ENCODE measurements around the gene KIRREL3. TPM values are rescaled to one million over a fixed set of nuclear protein-coding genes. Genes with fewer than 3 reads are reported as not detected.

The KIRREL3 gene
- total RNA-seq, 1 donor from 2014 or later = 0.82 TPM

DNA sequence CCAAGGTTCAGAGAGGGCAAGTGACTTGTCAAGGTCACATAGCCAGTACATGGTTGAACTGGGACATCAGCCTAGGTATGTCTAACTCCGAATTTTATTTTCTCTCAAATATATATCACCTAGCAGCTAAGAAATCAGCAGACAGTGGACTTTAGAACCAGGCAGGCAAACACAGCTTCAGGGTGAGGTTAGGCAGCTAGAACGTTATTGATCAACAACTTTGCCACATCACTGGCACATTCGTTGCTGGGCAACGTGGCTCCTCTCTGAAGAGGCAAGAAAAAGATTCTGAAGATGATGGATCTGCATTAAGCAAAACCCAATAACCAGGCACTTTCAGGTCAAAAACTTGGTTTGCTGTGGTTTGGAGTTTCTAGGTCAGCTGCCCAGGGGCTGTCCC is 258.0 kb downstream of the KIRREL3 start:
- Mint-ChIP-seq H3K9me3 (no peaks in the 10 kb centered on the region), H3K27ac (ENCODE audit: unreplicated experiment) (no peak overlapping the region), H3K4me1 (no peaks in the 10 kb centered on the region), H3K36me3 (ENCODE audit: low read depth) (no peaks in the 10 kb centered on the region), H3K27me3 (ENCODE audit: low read depth) (no peaks in the 10 kb centered on the region), H3K4me3 (no peak overlapping the region)
- TF ChIP-seq, protein P1, sequence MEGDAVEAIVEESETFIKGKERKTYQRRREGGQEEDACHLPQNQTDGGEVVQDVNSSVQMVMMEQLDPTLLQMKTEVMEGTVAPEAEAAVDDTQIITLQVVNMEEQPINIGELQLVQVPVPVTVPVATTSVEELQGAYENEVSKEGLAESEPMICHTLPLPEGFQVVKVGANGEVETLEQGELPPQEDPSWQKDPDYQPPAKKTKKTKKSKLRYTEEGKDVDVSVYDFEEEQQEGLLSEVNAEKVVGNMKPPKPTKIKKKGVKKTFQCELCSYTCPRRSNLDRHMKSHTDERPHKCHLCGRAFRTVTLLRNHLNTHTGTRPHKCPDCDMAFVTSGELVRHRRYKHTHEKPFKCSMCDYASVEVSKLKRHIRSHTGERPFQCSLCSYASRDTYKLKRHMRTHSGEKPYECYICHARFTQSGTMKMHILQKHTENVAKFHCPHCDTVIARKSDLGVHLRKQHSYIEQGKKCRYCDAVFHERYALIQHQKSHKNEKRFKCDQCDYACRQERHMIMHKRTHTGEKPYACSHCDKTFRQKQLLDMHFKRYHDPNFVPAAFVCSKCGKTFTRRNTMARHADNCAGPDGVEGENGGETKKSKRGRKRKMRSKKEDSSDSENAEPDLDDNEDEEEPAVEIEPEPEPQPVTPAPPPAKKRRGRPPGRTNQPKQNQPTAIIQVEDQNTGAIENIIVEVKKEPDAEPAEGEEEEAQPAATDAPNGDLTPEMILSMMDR (conservative IDR thresholded peaks at IDR 0.05) = no peak
- DNase-seq (ENCODE audit: low read depth, low spot score) = no peak

DNA sequence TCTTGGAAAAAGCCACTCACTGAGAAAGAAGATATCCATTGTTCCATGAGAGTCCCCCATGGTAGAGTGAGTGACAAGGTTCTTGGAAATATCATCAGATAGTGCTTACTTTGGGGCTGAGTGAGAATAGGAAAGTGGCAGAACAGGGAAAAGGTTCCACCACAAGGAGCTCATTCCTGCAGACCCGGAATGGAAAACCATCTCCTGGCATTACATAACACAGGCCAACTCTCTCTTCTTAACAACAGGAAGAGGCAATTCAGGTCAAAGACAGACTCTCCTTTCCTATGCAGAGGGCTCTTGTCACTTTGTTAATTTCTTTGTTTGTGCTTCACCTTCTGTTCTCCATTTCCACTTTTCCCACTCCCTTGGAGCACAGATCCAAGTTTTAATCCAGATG is 259.7 kb downstream of the KIRREL3 start:
- Mint-ChIP-seq H3K36me3 (ENCODE audit: low read depth) (no peaks in the 10 kb centered on the region), H3K4me1 (peaks cover 8% of the 10 kb centered on the region), H3K27ac (ENCODE audit: unreplicated experiment) (no peak overlapping the region), H3K9me3 (no peaks in the 10 kb centered on the region), H3K4me3 (no peak overlapping the region), H3K27me3 (ENCODE audit: low read depth) (no peaks in the 10 kb centered on the region)
- TF ChIP-seq, protein P1 (conservative IDR thresholded peaks at IDR 0.05) = no peak
- DNase-seq (ENCODE audit: low read depth, low spot score) = no peak

DNA sequence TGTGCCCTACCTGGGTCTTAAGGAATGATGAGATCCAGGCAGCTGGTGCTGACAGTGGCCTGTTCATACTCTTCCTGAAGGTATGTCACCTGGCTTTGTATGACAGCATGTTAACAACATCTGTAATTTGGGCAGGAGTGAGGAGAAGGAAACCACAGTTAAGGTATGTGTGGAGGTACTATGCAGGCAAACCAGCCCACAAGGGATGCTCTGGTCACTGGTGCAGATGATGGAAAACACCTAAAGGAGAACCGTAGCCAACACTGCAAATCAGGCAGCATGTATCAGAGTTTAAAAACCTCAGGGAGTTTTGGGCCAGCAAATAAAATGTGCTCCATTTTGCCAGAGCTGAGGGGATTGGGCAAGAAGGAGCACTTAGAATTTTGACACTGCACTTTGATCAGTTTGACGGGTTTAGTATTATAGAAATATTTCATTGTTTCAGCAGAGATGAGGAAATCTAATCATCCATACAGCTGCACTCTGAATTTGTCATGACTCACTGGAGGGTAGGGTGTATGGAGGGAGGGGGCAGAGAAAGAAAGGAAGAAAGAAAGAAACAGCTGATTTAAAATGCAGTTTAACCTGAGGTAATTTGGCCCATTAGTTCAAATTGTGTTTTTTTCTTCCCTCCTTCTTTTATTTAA is 260.9 kb downstream of the KIRREL3 start:
- peaks cover 17% of the 10 kb centered on the region for H3K4me1 Mint-ChIP-seq
- DNase-seq (ENCODE audit: low read depth, low spot score) = no peak
- no peak overlapping the region for H3K4me3 Mint-ChIP-seq
- H3K27me3 Mint-ChIP-seq (ENCODE audit: low read depth) = no peaks in the 10 kb centered on the region
- H3K9me3 Mint-ChIP-seq = no peaks in the 10 kb centered on the region
- TF ChIP-seq, protein P1 (conservative IDR thresholded peaks at IDR 0.05) = no peak
- no peaks in the 10 kb centered on the region for H3K36me3 Mint-ChIP-seq (ENCODE audit: low read depth)
- no peak overlapping the region for H3K27ac Mint-ChIP-seq (ENCODE audit: unreplicated experiment)

DNA sequence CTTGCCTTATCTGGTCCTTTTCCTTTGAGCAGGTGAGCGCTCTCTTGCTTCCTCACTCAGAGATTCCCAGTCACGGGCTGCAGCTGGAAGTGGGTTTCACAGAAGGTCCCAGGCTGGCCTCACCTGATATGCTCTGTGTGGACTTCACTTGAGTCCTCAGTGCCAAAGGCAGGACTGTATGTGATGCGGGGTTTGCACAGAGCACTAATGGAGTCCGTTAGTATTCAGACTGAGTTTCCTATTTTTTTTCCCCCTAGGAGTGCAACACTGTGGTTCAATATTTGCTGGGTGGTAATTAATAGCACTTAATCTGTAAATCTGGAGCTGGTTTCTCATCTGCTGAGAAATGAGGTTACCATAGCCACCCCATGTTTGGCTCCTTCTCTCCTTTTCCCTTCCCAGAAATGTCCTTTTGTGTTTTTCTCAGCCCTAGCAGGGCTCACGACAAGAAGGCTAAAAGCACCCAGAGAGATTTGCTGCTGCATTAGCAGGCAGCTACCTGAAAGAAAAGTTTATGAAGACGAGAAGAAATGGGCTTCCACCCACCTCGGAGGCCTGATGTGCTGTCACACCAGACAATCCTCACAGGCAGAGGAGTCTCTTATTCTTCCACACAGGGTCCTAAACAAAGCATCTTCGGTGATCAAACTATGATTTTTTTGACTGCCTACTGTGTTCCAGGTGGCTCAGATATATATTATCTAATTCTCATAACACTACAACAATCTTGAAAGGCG is 262.1 kb downstream of the KIRREL3 start:
- Mint-ChIP-seq H3K4me1 (peaks cover 20% of the 10 kb centered on the region), H3K36me3 (ENCODE audit: low read depth) (no peaks in the 10 kb centered on the region), H3K4me3 (no peak overlapping the region), H3K27ac (ENCODE audit: unreplicated experiment) (peak overlapping the region; percentile 45), H3K9me3 (no peaks in the 10 kb centered on the region), H3K27me3 (ENCODE audit: low read depth) (no peaks in the 10 kb centered on the region)
- TF ChIP-seq, protein P1 (conservative IDR thresholded peaks at IDR 0.05) = no peak
- no peak for DNase-seq (ENCODE audit: low read depth, low spot score)

DNA sequence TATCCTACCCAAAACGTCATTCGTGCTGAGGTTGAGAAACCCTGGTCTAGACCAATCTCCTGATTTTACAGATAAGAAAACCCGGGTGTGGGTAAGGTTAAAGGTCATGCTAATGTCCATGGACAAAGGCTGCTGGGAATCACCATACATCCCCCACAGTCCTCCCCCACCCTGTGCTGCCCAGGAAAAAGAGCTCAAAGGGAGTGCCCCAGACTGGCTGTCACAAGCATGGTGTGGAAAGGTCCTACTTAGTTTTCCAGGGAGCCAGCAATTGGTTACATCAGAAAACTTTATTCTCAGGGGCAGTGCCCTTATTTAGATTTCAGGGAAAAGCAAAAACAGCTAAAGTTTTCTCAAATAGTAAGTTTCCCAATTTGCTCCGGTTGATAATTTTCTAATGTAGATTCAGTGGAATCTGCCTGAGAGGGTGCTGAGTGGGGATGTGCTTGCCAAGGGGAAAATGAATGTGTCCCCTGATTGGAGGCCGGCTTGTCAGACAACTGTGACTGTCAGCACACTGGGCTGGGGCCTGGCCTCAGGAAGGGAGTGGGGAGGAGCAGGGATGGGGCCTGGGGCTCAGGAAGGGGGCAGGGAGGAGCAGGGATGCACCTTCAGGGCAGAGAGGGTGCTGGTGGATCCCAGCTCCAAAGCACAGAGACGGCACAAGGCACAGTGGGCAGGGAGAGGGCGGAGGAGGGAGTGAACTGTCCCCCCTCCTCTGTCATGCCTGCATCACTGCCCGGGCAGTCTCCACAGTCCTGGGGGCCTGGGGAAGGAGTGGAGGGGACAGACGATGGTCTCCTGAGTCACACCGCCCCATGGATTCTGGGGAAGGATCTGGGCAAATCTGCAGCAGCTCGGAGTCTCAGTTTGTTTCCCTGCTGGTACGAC is 263.6 kb downstream of the KIRREL3 start:
- Mint-ChIP-seq H3K27ac (ENCODE audit: unreplicated experiment) (peak overlapping the region; percentile 36), H3K9me3 (no peaks in the 10 kb centered on the region), H3K4me1 (peaks cover 32% of the 10 kb centered on the region), H3K36me3 (ENCODE audit: low read depth) (no peaks in the 10 kb centered on the region), H3K4me3 (no peak overlapping the region), H3K27me3 (ENCODE audit: low read depth) (no peaks in the 10 kb centered on the region)
- TF ChIP-seq, protein P1 (conservative IDR thresholded peaks at IDR 0.05) = no peak
- no peak for DNase-seq (ENCODE audit: low read depth, low spot score)

All from neural crest cell (in vitro differentiated cells).